ENCODE results near the gene TUSC2.
"Not testable (repeated sequence)": the region's sequence is repeated elsewhere in the genome, so short reads cannot be mapped to it uniquely, and the experiment has no call there.

Gene TUSC2

DNA sequence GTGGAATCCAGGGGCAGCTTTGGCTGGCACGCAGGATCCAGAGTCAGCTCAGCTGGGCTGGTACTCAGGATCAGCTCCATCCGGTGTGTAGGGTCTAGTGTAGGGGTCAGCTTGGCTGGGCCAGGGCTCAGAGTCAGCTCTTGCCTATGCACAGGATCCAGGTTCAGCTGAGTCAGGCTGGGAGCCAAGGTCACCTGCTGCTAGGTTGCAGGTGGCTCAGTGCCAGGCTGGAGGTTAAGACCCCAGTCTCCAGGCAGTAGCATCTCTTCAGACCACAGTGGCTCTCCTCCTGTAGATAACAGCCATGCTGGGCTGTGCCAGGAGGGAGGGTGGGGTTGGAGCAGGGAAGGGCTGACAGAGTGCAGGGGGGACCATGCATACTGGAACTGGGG, 30.6 kb downstream of the TUSC2 start:
- in situ Hi-C loops (cut with MboI; ENCODE audit: low sequenced_read_pairs), result no loop called here

DNA sequence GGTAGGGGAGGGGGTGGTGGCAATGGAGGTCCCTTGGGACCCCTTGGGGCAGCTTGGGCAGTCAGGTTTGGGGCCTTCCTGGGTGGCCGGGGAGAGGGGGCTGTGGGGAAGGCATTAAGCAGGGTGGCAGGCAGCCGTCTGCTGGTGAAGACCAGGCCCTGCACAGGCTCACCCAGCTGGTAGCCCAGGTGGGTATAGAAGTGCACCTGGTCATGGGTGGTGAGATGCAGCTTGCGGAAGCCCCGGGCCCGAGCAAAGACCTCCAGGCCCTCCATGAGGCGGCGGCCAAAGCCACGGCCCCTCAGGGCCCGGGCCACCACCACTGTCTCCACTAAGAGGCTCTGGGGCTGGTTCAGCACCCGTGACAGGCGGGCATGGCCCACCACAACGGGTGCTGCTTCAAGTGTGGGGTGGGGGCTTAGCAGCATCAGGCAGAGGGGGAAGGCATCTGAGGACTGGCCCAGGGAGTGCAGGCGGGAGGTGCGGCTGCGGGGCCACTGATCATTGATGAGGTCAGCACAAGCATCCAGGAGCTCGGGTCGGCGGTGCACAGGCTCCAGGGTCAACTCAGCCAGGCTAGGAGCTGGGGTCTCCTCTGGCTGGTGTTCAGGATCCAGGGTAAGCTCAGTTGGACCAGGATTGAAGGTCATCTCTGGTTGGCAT, 31.2 kb downstream of the TUSC2 start:
- in situ Hi-C loops (cut with MboI; ENCODE audit: low sequenced_read_pairs), result no loop called here

DNA sequence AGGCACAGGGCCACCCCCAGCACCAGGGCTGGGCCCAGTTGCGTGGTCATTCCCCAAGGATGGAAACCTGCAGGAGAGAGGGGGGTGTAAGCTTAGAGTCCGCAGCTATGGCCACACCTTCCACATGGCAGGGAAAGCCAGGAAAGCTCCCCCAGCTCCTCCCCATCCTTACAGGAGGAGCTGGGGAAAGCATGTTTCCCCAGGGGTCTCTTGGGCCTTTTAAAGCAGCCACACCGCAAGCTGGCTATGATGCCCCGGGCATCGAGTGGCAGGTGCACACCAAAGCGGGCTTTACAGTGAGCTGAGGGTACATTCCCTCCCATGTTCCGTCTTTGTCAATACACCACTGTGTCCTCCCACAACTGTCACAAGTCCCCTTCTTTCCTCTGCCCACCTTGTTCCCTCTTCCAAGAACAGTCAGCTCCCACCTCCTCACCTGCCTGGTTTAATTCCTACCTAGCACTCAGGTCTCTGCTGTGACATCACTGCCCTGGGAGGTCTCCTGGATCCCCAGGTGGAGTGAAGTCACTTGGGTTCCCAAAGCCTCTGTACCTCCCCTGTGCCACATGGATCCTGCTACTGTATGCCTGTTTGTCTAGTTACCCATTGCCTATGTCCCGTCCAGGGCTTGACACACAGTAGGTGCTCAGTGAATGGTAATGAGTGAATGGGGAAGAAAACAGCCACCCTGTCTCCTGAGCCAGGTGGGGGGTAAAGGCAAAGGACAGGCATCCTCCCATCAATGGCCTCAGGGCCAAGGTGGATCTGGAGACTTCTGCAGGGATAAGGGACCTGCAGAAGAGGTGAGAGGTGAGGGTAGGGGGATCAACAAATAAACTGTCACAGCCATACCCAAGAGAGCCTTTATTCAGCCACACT, 32.2 kb downstream of the TUSC2 start:
- in situ Hi-C loops (cut with MboI; ENCODE audit: low sequenced_read_pairs), result no loop called here

DNA sequence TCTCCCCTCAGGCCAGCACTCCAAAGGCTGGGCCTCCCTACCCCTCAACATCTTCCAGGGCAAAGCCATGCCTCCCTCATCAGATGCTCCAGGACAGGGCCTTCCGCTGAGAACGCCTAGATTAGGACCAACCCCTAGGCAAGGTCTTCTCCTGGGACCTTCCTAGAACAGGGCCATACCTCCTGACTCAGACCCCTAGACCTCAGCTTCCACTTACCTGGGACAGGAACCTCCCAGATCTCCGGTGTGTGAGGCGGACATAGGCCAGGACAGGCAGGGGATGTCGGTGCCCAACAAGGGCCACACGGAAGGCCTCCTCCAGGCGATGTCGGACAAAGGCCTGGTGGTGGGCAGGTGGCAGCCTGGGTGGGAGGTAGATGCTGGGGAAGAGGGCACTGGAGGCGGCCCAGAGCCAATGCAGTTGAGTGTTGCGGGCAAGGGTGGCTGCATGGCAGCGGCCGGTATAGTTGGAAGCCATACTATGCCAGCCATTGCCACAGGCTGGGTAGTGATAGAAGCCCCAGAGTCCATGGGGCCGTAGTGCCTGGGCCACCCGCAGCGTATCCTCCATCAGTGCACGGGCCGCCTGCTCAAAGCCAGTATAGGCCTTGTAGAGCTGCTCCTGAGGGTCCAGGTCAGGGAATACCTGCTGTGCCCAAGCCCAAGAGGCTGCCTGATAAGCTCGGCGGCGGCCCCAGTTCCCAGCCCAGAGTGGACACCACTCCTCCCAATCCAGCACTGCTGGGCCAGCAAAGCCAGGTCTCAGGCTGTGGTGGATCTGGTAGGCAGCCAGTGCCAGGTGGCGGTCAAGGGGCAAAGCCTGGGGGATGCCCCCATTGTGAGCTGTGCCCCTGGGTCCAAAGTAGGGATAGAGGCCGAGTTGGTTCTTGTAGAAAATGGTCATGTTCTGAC, 33.3 kb downstream of the TUSC2 start:
- in situ Hi-C loops (cut with MboI; ENCODE audit: low sequenced_read_pairs), result no loop called here

DNA sequence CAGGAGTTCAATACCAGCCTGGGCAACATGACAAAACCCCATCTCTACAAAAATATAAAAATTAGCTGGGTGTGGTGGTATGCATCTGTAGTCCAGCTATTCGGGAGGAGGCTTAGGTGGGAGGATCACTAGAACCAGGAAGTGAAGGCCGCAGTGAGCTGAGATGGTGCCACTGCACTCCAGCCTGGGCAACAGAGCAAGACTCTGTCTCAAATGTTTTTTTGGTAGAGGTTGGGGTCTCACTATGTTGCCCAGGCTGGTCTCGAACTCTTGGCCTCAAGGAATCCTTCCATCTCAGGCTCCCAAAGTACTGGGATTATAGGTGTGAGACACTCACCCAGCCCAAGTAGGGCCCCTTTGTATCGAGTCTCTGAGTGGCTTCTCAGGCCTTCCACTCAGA, 33.9 kb downstream of the TUSC2 start:
- in situ Hi-C loops (cut with MboI; ENCODE audit: low sequenced_read_pairs), result no loop called here

DNA sequence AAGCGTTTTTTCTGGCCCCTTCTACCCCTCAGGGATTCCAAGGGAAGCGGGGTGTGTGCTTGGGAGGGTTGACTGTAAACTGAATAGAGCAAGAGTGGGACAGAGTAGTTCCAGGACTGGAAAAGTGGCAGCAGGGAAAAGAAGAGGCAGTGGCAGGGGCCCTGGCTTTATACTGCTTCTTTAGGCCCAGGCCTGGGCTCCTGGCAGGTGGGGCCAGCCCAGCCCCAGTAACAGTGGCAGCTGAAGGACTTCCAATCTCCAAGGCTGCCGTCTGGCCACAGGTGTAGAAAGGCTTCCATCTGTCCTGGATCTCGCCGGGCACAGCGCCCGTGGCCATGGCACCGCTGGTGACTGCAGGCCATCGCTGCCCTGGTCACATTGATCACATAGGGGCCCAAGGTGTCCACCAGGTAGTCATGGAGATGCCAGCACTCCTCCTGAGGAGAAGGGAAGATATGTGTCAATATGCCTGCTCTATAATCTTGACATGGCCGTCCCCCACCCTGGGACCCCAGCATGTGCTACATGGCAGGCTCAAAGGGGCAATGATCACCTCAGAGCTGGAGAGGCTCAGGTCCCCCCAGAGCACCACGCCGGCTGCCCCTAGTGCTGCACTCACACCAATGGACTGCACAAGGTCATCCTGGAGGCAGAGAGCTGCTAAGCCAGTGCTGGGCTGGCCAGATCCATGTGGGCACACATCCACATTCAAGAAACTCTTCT, 34.8 kb downstream of the TUSC2 start:
- in situ Hi-C loops (cut with MboI; ENCODE audit: low sequenced_read_pairs), result no loop called here

DNA sequence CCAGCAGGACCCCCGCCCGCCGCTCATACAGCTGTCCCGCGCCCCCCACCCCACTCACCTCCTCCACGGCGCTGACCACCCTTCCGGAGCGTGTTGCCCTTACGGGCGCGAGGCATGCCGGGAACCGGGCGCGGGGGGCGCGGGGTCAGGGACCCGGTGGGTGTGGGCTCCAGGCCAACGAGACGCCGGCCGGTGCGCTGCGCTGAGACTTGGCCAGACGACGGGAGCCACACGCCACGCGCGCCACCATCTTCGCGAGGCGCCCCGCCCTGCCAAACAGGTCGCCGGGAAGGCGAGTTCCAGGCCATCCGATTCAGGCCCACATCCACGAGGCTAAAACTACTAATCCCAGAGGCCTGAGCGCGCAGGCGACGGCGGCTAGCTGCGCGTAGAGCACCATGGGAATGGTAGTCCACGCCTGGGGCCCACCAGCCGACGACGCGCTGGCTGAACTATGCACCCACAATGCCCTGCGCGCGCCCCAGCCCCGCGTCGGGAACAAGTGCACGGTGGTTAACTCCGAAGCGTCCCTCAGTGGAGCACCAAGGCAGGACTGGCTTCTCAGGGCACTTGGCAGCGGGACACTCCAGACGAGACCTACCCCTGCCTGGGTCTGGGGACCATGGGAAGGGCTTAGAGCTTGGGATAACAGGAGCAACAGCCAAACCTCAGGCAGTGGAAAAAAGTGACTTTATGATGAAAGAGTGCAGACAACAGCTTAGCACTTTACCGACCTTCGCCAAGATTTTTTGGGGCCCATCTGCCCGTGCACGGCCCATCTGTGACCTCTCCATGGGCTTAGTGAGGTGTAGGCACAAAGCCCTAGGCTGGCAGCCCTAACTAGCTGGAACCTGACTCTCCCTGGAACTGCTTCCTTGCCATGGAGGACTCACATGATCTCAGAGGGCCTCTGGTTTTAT, 35.6 kb downstream of the TUSC2 start, which contains the start of gene IFRD2:
Gene IFRD2, minus strand, starts transcription at position 271 of the 920 bp plus-strand sequence. Its CDS starts 155 bp downstream, at position 116.
- in situ Hi-C loops (cut with MboI; ENCODE audit: low sequenced_read_pairs), result no loop called here

DNA sequence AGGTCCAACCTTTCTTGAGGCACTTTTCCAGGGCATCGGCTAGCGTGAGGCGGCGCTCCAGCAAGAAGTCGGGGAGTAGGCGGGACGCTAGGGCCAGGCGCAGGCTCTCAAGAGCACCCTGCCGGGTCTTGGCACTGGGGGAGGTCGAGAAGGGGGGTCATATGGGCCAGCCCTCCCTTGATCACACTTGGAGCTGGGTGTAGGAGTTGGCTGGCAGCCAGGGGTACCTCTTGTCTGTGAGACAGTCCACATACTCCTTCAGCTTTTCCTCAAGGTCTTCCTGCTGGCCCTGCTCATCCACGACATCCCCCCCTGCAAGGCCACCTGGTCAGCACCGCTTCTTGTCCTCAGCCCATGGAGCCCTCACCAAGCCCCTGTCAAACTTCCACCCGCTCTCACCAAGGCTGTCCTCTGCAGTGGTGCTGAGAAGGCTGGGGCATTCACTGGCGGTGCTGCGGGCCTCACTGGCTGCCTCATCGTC, 37.8 kb downstream of the TUSC2 start:
- in situ Hi-C loops (cut with MboI; ENCODE audit: low sequenced_read_pairs), result no loop called here

DNA sequence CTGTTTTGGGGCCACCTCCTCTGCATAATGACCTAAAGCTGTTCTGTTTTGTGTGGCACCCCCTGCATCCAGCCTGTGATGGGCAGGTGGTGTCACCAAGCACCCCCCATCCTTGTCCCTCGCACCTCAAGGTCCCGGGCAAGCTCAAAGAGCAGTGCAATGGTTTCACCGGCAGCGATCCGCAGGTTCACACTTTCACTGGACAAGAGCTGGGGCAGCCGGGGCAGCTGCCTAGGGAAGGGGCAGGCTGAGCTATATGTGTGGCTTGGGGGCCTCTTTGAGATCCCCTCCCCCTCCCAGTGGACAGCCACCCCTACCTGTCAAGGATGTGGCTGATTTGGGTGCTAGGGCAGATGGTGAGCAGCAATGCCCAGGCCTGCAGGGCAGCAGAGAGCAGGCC, 38.9 kb downstream of the TUSC2 start:
- in situ Hi-C loops (cut with MboI; ENCODE audit: low sequenced_read_pairs), result no loop called here

DNA sequence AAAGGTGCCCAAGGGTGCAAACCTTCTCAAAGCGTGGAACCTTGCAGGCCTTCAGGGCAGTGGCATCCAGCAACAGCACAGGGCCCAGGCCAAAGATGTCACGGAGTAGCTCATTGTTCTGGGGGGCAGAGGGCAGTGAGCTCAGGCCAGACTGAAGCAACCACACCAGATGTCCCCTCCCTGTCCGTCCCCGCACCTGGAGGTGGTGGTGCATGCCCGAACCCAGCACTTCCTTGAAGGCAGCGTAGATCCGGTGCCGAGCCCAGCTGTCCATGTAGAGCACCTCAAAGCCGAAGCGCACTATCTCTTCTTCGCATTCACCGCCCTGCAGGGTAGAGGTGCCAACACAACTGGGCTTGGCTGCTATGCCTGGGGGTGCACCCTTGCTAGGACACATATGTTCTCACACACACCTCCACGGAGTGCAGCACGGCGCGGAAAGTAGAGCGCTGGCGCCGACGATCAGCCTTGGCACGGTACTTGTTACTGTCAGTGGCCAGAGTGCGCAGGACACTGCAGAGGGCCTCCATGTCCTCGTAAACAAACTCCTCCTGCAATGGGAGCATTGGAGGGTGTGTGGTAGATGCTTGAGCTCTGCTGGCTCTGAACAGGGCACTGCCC, 39.5 kb downstream of the TUSC2 start:
- in situ Hi-C loops (cut with MboI; ENCODE audit: low sequenced_read_pairs), result no loop called here

DNA sequence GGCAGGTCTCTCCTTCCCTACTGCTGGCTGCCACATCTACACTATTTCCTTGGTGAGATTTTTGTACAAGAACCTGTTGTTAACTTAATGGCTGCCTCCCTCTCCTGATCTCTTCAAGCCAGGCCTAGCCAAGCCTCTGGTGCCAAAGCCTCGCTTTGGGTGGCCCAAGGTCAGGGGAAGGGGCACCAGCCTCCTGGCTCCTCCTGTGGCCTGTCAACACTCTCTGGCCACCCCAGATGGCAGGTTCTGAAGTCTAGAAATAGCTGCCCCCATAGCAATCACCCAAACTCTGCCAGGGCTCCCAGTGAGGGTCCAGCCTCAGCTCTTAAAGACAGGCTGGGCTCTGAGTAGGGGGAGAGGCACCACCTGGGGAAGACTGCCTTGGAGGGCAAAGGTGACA, 40.8 kb downstream of the TUSC2 start:
- in situ Hi-C loops (cut with MboI; ENCODE audit: low sequenced_read_pairs), result no loop called here

DNA sequence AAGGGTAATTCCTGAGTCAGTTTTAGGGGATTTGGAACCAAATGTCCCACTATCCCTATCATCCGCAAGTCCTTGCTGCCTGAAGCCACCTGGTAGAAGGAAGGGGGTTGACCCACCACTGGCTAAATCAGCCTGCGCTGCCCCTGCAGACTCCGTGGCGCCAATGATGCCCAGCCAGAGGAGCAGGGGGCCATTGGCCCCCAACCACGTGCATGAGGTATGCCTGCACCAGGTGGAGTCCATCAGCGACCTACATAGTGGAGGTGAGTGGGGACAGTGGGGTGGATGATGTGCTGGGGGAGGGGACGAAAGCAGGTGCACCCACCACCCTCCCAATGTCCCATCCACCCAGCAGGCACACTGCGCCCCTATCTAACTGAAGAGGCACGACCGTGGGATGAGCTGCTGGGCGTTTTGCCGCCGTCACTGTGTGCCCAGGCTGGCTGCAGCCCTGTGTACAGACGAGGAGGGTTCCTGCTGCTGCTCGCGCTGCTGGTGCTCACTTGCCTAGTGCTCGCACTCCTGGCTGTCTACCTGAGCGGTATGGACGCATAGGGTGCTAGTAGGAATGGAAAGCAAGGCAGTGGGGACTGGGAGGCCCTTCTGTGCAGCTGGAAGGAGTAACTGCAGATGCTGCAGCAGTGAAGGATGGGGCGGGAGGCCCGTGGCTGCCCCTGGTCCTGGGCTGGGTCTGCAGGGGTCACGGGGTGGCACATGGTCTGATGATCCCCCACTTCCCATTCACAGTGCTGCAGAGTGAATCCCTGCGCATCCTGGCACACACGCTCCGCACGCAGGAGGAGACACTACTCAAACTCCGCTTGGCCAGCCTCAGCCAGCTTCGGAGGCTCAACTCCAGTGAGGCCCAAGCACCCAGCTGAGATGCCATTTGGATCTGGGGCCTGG, 41.4 kb downstream of the TUSC2 start:
- in situ Hi-C loops (cut with MboI; ENCODE audit: low sequenced_read_pairs), result no loop called here

DNA sequence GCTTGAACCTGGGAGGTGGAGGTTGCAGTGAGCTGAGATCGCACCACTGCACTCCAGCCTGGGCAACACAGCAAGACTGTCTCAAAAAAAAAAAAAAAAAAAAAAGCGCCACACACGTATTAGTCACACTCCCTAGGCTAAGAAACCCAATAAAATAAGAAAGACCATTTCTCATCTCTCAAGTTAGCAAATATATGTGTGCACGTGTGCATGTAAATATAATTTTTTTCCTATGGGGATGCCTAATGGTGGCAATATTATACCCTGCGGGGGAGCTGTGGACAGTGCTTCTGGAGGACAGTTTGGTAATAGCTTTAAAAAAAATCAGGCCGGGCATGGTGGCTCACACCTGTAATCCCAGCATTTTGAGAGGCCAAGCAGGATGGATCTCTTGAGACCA, 43.9 kb downstream of the TUSC2 start:
- in situ Hi-C loops (cut with MboI; ENCODE audit: low sequenced_read_pairs), result not testable (repeated sequence)

DNA sequence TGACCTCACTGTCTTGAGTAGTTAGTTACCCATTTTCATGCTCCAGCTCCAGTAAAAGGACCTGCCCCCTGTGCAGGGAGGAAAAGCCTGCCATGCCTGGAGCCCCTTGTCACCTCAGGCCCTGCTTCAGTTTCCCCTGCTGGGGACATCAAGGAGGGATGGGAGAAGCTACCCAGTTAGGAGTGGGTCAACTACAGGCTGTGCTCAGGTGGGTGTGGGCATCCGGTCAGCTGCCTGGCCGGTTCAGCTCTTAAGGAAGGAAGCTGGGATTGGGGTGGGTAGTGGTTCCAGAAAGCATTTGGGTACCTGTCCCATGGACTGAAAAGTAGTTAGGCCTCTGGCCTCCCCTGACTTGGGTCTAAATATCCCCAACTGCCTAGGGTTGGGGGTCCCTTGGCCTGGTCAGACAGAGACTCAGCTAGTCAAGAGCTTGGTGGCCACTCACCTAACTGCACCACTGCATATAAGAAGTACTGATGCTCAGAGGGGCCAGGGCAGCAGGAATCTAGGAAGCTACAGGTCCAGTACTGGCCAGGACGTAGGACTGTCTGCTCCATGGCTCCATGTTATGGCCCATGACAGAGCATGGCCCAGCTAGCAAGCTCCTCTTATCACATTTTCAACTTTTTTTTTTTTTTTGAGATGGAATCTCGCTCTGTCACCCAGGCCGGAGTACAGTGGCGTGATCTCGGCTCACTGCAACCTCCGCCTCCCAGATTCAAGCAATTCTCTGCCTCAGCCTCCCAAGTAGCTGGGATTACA, 48.6 kb downstream of the TUSC2 start:
- in situ Hi-C loops (cut with MboI; ENCODE audit: low sequenced_read_pairs), result no loop called here

DNA sequence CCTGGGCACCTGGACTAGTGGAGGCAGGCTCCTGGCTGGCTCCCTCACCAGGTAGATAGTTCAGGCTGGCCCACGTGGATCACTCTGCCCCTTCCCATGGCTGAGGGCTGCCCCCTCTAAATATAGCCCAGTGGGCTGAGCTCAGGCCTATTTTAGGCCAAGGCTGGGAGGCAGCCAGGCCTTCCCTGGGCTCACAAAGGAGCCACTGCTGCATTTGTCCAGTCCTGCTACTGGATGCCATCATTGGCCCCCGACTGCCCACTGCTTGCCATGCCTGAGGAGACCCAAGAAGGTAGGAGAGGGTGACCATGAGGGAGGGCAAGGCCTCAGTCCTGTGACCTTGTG, 49.2 kb downstream of the TUSC2 start, which contains the start of gene LSMEM2:
Gene LSMEM2, plus strand, starts transcription at position 208 of the 345 bp plus-strand sequence. Its CDS starts 27 bp downstream, at position 235.
- in situ Hi-C loops (cut with MboI; ENCODE audit: low sequenced_read_pairs), result no loop called here

DNA sequence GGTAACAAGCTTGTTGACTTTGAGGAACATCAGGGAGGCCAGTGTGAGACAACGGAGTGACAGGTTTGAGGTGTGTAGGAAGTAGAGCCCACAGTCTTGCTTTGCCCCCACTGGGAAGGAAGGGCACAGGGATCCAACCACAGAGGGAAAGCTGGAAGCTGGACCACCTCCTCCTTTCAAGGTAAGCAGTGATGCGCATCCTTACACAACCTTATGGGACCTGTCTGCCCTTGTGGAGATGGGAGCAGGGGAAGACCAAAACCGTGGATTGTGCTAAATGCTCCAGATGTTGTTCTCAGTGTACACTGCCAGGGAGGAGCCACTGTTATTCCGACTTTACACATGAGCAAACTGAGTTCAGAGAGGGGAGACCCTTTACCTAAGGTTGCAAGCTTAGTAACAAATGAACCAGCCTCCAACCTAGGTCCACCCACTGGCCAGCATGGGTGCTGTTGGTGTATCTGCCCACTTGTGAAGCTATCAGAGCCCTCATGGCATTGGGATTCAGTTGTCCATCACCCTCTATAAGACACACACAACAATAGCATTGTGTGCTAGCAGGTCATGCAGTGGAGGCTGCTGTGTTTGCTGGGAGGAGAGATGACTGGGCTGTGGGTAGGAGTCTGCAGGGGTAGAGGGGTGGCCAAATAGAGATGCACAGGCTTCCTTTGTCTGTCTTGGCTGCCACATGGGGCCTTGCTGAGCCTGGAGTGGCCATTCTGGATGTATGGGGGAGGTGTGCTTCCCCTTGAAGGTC, 49.7 kb downstream of the TUSC2 start:
- in situ Hi-C loops (cut with MboI; ENCODE audit: low sequenced_read_pairs), result no loop called here

DNA sequence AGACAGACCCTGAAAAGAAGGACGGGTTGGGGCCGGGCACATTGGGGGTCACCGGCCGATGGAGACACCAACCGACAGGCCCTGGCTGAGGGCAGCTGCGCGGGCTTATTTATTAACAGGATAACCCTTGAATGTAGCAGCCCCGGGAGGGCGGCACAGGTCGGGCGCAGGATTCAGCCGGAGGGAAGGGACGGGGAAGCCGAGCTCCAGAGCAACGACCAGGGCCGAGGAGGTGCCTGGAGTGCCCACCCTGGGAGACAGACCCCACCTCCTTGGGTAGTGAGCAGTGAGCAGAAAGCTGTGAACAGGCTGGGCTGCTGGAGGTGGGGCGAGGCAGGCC, 51.3 kb downstream of the TUSC2 start:
- in situ Hi-C loops (cut with MboI; ENCODE audit: low sequenced_read_pairs), result no loop called here
